Heart right ventricle (tissue), 16 donors: ENCODE data around the gene TAS2R7. TPM values are rescaled to one million over a fixed set of nuclear protein-coding genes. Genes with fewer than 3 reads are reported as not detected.
"Not testable (repeated sequence)": the region's sequence is repeated elsewhere in the genome, so short reads cannot be mapped to it uniquely, and the experiment has no call there.

Experiments used
- ATAC-seq, 8 donors: fragments of 200-7000 bp; cut with Tn5 transposase; one replicate each; pipeline ENCODE4 v1.9.1; 2020; ENCODE audit warnings: mild to moderate bottlenecking in 8 of 8, moderate library complexity in 8 of 8, moderate number of reproducible peaks in 1 of 8
- DNase-seq, 2 donors: peaks; one replicate each; pipeline ENCODE4 v3.0.0-alpha.2; 2020
- H3K27ac ChIP-seq, 10 donors: fragments of 200-600 bp; sonication (generic) in 2 of 10; one replicate each; pipeline versions ENCODE4 v1.5.0 to v1.8.0; 2020 to 2022; ENCODE audit warnings: mild to moderate bottlenecking in 3 of 10
- H3K27me3 ChIP-seq, 7 donors: fragments of 200-600 bp; one replicate each; pipeline ENCODE4 v1.8.0; 2021 to 2022; ENCODE audit warnings: mild to moderate bottlenecking in 2 of 7
- H3K36me3 ChIP-seq, 9 donors: fragments of 200-600 bp; sonication (generic) in 1 of 9; one replicate each; pipeline versions ENCODE4 v1.5.0 to v1.8.0; 2020 to 2022; ENCODE audit warnings: mild to moderate bottlenecking in 2 of 9
- H3K4me1 ChIP-seq, 9 donors: fragments of 200-600 bp; sonication (generic) in 1 of 9; one replicate each; pipeline versions ENCODE4 v1.5.0 to v1.8.0; 2020 to 2022; ENCODE audit warnings: mild to moderate bottlenecking in 4 of 9
- H3K4me3 ChIP-seq, 10 donors: fragments of 200-600 bp; sonication (generic) in 2 of 10; one replicate each; pipeline versions ENCODE4 v1.5.0 to v1.8.0; 2020 to 2022; ENCODE audit warnings: mild to moderate bottlenecking in 7 of 10, moderate library complexity in 2 of 10
- H3K9me3 ChIP-seq, 11 donors: fragments of 200-600 bp in 10 of 11; sonication (generic) in 2 of 11; one replicate each; pipeline versions ENCODE4 v1.5.0 to v1.8.0; 2013 to 2022; ENCODE audit warnings: mild to moderate bottlenecking in 2 of 11, control low read depth in 1 of 11, moderate library complexity in 1 of 11
- WGBS, 2 donors: extraction: QIAGEN DNeasy Blood & Tissue Kit; methylation state at CpG; one replicate each; pipeline ENCODE4 v1.1.7; 2013; ENCODE audit warnings: inconsistent platforms in 1 of 2; 5-methylcytosine and 5-hydroxymethylcytosine counted together
- intact Hi-C, 10 donors: fragments of 100-400 bp; cut with DNase I; formaldehyde crosslinking; loops; one replicate each; pipeline versions ENCODE4 v1.11.1 to v1.14.2; 2022
- polyA plus RNA-seq, 2 donors: library from polyadenylated mRNA; stranded (reverse); fragments of 200-250 nt; gene quantifications; one replicate each; pipeline ENCODE4 v1.2.3, GENCODE V29; 2013
- total RNA-seq, 10 donors: library from RNA; stranded (reverse); fragmentation: NEBNext Ultra II Directional in 3 of 10; extraction: Animal tissue kit (Norgen Biotek cat#: 25700) in 3 of 10; gene quantifications; one replicate each; pipeline versions ENCODE4 v1.2.1 to v1.2.4, GENCODE V29; 2021 to 2023
- TF ChIP-seq, protein P1 (sequence below), 9 donors: fragments of 200-600 bp; sonication (generic) in 2 of 9; IDR thresholded peaks; one replicate each; pipeline versions ENCODE4 v1.5.0 to v1.8.0; 2021 to 2022; ENCODE audit warnings: antibody characterized with exemption in 9 of 9, mild to moderate bottlenecking in 5 of 9, moderate library complexity in 1 of 9
- donor health status: Arrhythmogenic right ventricular cardiomyopathy.
- donor health status: ischemic (EF 13 %, LVEDD 7.1; RV severe dilation, severe dysfunction).
- donor health status: healthy with polysubstance abuse.
- donor health status: DM: no; HTN: yes; CAD: no.
- donor health status: DM: no; HTN: no; CAD: no.
- donor health status: ischemic (EF 25% LVEDD 6.9; RV normal size, moderate dysfunction).
- donor health status: ischemic (EF 25% LVEDD 5.7; RV mildly dilated, moderate dysfunction).
- donor health status: healthy.
- donor health status: DM: yes; HTN: yes; CAD: no.
- donor health status: Ischemic cardiomyopathy.
- donor health status: ischemic (EF 35%, LVEDD 5.7; RV mildly dilated, moderate dysfunction).
- donor health status: nonischemic (EF 11% LVEDD 7.7; RV severe dilation, severe dysfunction).
- donor health status: DM: yes; HTN: yes; CAD: no.
- donor health status: PGD.
- donor health status: ischemic (EF 29% LVEDD 5.4; RV normal size, mild dysfunction).
- donor health status: nonischemic (EF 23%, LVEDD 6.1; RV moderate dilation, normal function).

Gene TAS2R7
- total and polyA plus RNA-seq, 12 donors = not detected

GRCh38 chr12:10801741-10802140 lies 686 bp downstream of the TAS2R7 start:
- no peak for DNase-seq
- Histone ChIP-seq H3K9me3 (no peaks in the 10 kb centered on the region), H3K27ac (no peak overlapping the region), H3K27me3 (peaks cover 0 to 5% (median 0%) of the 10 kb centered on the region in 7 donors), H3K4me1 (no peaks in the 10 kb centered on the region), H3K36me3 (no peaks in the 10 kb centered on the region), H3K4me3 (no peak overlapping the region)
- TF ChIP-seq, protein P1, sequence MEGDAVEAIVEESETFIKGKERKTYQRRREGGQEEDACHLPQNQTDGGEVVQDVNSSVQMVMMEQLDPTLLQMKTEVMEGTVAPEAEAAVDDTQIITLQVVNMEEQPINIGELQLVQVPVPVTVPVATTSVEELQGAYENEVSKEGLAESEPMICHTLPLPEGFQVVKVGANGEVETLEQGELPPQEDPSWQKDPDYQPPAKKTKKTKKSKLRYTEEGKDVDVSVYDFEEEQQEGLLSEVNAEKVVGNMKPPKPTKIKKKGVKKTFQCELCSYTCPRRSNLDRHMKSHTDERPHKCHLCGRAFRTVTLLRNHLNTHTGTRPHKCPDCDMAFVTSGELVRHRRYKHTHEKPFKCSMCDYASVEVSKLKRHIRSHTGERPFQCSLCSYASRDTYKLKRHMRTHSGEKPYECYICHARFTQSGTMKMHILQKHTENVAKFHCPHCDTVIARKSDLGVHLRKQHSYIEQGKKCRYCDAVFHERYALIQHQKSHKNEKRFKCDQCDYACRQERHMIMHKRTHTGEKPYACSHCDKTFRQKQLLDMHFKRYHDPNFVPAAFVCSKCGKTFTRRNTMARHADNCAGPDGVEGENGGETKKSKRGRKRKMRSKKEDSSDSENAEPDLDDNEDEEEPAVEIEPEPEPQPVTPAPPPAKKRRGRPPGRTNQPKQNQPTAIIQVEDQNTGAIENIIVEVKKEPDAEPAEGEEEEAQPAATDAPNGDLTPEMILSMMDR (IDR thresholded peaks at IDR 0.05) = no peak
- 70 to 71% methylated on average over 5 of the region's 5 CpGs for WGBS, 2 donors
- intact Hi-C loops = no loop called here
- ATAC-seq = no peak

GRCh38 chr12:10794222-10794621 lies 8.2 kb downstream of the TAS2R7 start:
- Histone ChIP-seq H3K27me3 (no peaks in the 10 kb centered on the region), H3K9me3 (peaks cover 0 to 5% (median 0%) of the 10 kb centered on the region in 11 donors), H3K4me1 (no peaks in the 10 kb centered on the region), H3K4me3 (no peak overlapping the region), H3K36me3 (no peaks in the 10 kb centered on the region), H3K27ac (no peak overlapping the region)
- ATAC-seq (no peak), DNase-seq (no peak)
- TF ChIP-seq, protein P1 (IDR thresholded peaks at IDR 0.05) = no peak
- intact Hi-C loops = no loop called here
- WGBS, 2 donors = 57 to 67% methylated on average over 2 of the region's 2 CpGs

- H3K4me3 ChIP-seq, H3K9me3 ChIP-seq, ATAC-seq, intact Hi-C loops, DNase-seq, H3K27me3 ChIP-seq, H3K4me1 ChIP-seq, H3K27ac ChIP-seq, H3K36me3 ChIP-seq: not testable (repeated sequence)
- 87 to 94% methylated on average over 4 of the region's 4 CpGs for WGBS, 2 donors
Measured at GRCh38 chr12:10791769-10792168, 10.7 kb downstream of the TAS2R7 start.

GRCh38 chr12:10783252-10783651 lies 19.2 kb downstream of the TAS2R7 start:
- Histone ChIP-seq H3K27ac (no peak overlapping the region), H3K4me3 (no peak overlapping the region), H3K36me3 (no peaks in the 10 kb centered on the region), H3K9me3 (no peaks in the 10 kb centered on the region), H3K4me1 (no peaks in the 10 kb centered on the region), H3K27me3 (peaks cover 0 to 3% (median 0%) of the 10 kb centered on the region in 7 donors)
- intact Hi-C loops = no loop called here
- 77 to 81% methylated on average over 5 of the region's 5 CpGs for WGBS, 2 donors
- no peak for ATAC-seq
- TF ChIP-seq, protein P1 (IDR thresholded peaks at IDR 0.05) = no peak
- no peak for DNase-seq

DNA sequence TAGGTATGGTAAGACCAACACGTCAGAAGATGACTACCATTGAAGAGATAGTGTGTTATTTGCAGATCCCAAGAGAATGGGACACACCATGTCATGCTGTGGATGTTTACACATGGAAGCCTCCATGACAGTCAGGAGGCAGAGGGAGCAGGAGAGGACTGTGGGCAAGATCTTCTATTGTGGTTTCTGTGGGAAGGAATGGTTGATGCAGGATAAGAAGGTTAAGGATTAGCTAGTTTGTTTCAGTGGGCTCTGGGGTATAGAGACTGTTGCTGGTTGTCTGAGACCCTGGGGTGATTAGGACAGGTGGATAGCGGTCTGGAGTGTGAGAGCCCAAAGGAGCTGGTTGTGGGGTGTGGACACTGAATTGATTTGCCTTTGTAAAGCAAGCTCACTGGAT lies 23.3 kb downstream of the TAS2R7 start:
- DNase-seq (no peak), ATAC-seq (no peak)
- WGBS, 2 donors = 73 to 88% methylated on average over 2 of the region's 2 CpGs
- peaks cover 0 to 17% (median 7%) of the 10 kb centered on the region in 7 donors for H3K27me3 ChIP-seq
- no peaks in the 10 kb centered on the region for H3K9me3 ChIP-seq
- H3K36me3 ChIP-seq = no peaks in the 10 kb centered on the region
- no peaks in the 10 kb centered on the region for H3K4me1 ChIP-seq
- H3K4me3 ChIP-seq = no peak overlapping the region
- intact Hi-C loops = loop anchor here in 1 of 10 donors (10.0 kb wide), 1 partner anchor 706 kb away; no protein-coding TSS in a partner anchor
- H3K27ac ChIP-seq = no peak overlapping the region
- TF ChIP-seq, protein P1 (IDR thresholded peaks at IDR 0.05) = no peak
